SK-N-MC (cell line): ENCODE results near the gene AGAP6.
"Not testable (repeated sequence)": the region's sequence is repeated elsewhere in the genome, so short reads cannot be mapped to it uniquely, and the experiment has no call there.

Experiments used
- DNase-seq: peaks from one replicate; pipeline ENCODE4 v3.0.0-alpha.2; 2011; ENCODE audit warnings: low read depth, low spot score
- H3K27ac ChIP-seq: fragments of 200-600 bp; sonication (generic); 2 replicates; pipeline ENCODE4 v1.5.1; 2016; ENCODE audit warnings: mixed run types
- H3K36me3 ChIP-seq: fragments of 200-600 bp; sonication (generic); 2 replicates; pipeline ENCODE4 v1.6.1; 2017; ENCODE audit warnings: antibody characterized with exemption, low read length, mixed read lengths; ENCODE audit not compliant: insufficient read depth
- H3K4me3 ChIP-seq: fragments of 200-600 bp; sonication (generic); 2 replicates; pipeline ENCODE4 v1.5.1; 2016
- H3K9ac ChIP-seq: fragments of 200-600 bp; sonication (generic); 2 replicates; pipeline ENCODE4 v1.8.0; 2017; ENCODE audit warnings: mixed run types, mixed read lengths; ENCODE audit not compliant: insufficient read length
- H3K9me3 ChIP-seq: fragments of 200-600 bp; sonication (generic); 2 replicates; pipeline ENCODE4 v1.6.1; 2017; ENCODE audit warnings: low read depth, mild to moderate bottlenecking, antibody characterized with exemption, low read length, moderate library complexity, mixed read lengths
- EZH2 ChIP-seq: fragments of 200-600 bp; sonication (generic); IDR thresholded peaks from one replicate; pipeline ENCODE4 v1.6.1; 2017; ENCODE audit warnings: antibody characterized with exemption
- FOXP2 ChIP-seq: optimal IDR thresholded peaks from 2 replicates; pipeline ENCODE3; 2011; ENCODE audit warnings: mild to moderate bottlenecking, moderate library complexity; ENCODE audit not compliant: insufficient read depth; ENCODE audit errors: extremely low read length, control extremely low read depth
- POLR2AphosphoS5 ChIP-seq: IDR thresholded peaks from 2 replicates; pipeline ENCODE4 v1.6.1; 2012; ENCODE audit warnings: mild to moderate bottlenecking, low read depth, low read length, borderline replicate concordance

The AGAP6 gene

GRCh38 chr10:50033481-50033880 is 45.3 kb downstream of the AGAP6 start:
- Histone ChIP-seq H3K9me3 (no peaks in the 10 kb centered on the region), H3K9ac (no peak overlapping the region), H3K27ac (no peak overlapping the region), H3K36me3 (no peaks in the 10 kb centered on the region), H3K4me3 (no peak overlapping the region)
- no peak for DNase-seq
- no peak for TF ChIP-seq POLR2AphosphoS5
- TF ChIP-seq FOXP2: no peak
- TF ChIP-seq EZH2: no peak

GRCh38 chr10:50035337-50035736 is 47.1 kb downstream of the AGAP6 start:
- not testable (repeated sequence) for H3K9ac ChIP-seq, H3K36me3 ChIP-seq, DNase-seq, H3K27ac ChIP-seq, H3K9me3 ChIP-seq, H3K4me3 ChIP-seq

GRCh38 chr10:50044941-50045664 is 56.9 kb downstream of the AGAP6 start:
- H3K9ac ChIP-seq: no peak overlapping the region
- H3K36me3 ChIP-seq: no peaks in the 10 kb centered on the region
- H3K4me3 ChIP-seq: no peak overlapping the region
- no peak overlapping the region for H3K27ac ChIP-seq
- no peaks in the 10 kb centered on the region for H3K9me3 ChIP-seq
- DNase-seq: no peak
- TF ChIP-seq FOXP2 (no peak), POLR2AphosphoS5 (no peak), EZH2 (no peak)

GRCh38 chr10:50046457-50046856 is 58.3 kb downstream of the AGAP6 start:
- H3K27ac ChIP-seq, H3K9ac ChIP-seq, H3K36me3 ChIP-seq, H3K4me3 ChIP-seq, H3K9me3 ChIP-seq, DNase-seq: not testable (repeated sequence)

GRCh38 chr10:50047594-50047993 is 59.4 kb downstream of the AGAP6 start:
- not testable (repeated sequence) for H3K36me3 ChIP-seq, H3K9me3 ChIP-seq, DNase-seq, H3K9ac ChIP-seq, H3K27ac ChIP-seq, H3K4me3 ChIP-seq

GRCh38 chr10:50051995-50052660 is 63.9 kb downstream of the AGAP6 start:
- not testable (repeated sequence) for H3K9me3 ChIP-seq, DNase-seq, H3K36me3 ChIP-seq, H3K9ac ChIP-seq, H3K4me3 ChIP-seq, H3K27ac ChIP-seq

GRCh38 chr10:50052778-50053376 is 64.7 kb downstream of the AGAP6 start:
- H3K9me3 ChIP-seq, H3K27ac ChIP-seq, H3K36me3 ChIP-seq, H3K4me3 ChIP-seq, DNase-seq, H3K9ac ChIP-seq: not testable (repeated sequence)

- not testable (repeated sequence) for H3K4me3 ChIP-seq, H3K9me3 ChIP-seq, DNase-seq, H3K9ac ChIP-seq, H3K27ac ChIP-seq, H3K36me3 ChIP-seq
These were observed 67.5 kb downstream of the AGAP6 start for GRCh38 chr10:50055494-50056292.

GRCh38 chr10:50056654-50057053 is 68.4 kb downstream of the AGAP6 start:
- not testable (repeated sequence) for H3K27ac ChIP-seq, H3K36me3 ChIP-seq, H3K9me3 ChIP-seq, H3K4me3 ChIP-seq, DNase-seq, H3K9ac ChIP-seq

GRCh38 chr10:50058727-50059126 is 70.5 kb downstream of the AGAP6 start:
- not testable (repeated sequence) for H3K9ac ChIP-seq, H3K36me3 ChIP-seq, DNase-seq, H3K27ac ChIP-seq, H3K9me3 ChIP-seq, H3K4me3 ChIP-seq

- H3K36me3 ChIP-seq, H3K9me3 ChIP-seq, H3K9ac ChIP-seq, H3K27ac ChIP-seq, DNase-seq, H3K4me3 ChIP-seq: not testable (repeated sequence)
These were observed 71.7 kb downstream of the AGAP6 start for GRCh38 chr10:50059946-50060345.
